Peyer's patch (tissue), 4 donors: ENCODE results near the gene RELB.

Experiments
- POLR2A ChIP-seq, 2 donors: fragments of 450-650 bp; IDR thresholded peaks; one replicate each; pipeline ENCODE4 v1.5.1; 2017; ENCODE audit warnings: antibody characterized with exemption in 2 of 2, mild to moderate bottlenecking in 2 of 2, moderate library complexity in 2 of 2
- TF ChIP-seq, protein P1 (sequence below), 6 experiments: fragments of 450-650 bp in 4 of 6; fragments of 200-600 bp in 2 of 6; sonication (generic) in 1 of 6; IDR thresholded peaks; one replicate each; pipeline ENCODE4 v1.5.1; 2017 to 2019; ENCODE audit warnings: antibody characterized with exemption in 6 of 6, mild to moderate bottlenecking in 3 of 6, moderate library complexity in 1 of 6

DNA sequence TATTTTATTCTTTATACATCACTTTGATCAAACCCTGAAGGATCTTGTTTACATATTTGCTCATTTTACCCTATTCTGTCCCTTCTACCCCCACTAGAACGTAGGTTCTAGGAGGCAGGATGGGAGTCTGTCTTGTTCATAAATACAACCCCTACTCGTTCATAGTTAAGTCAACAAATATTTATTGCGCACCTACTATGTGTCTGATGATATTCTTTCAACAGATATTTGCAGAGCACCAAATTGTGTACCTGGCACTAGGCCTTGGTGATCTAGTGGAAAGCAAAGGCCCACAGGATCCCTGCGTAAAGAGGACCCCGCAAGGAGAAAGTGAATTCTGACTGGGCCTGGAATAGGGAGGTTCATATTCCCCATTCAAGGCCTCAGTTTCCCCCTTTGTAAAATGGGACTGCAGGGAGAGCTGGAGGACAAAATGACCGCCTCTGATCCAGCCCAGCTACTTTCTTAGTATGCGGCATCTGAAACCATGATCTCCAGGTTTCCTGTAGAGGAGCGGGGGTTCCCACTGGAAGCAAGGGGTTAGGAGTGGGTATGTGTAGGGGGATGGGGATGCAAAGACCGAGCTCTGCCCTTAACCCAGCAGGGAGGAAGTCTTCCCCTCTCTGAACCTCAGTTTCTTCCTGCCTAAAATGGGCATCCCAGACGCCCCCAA, 77.3 kb downstream of the RELB start:
- TF ChIP-seq, protein P1, sequence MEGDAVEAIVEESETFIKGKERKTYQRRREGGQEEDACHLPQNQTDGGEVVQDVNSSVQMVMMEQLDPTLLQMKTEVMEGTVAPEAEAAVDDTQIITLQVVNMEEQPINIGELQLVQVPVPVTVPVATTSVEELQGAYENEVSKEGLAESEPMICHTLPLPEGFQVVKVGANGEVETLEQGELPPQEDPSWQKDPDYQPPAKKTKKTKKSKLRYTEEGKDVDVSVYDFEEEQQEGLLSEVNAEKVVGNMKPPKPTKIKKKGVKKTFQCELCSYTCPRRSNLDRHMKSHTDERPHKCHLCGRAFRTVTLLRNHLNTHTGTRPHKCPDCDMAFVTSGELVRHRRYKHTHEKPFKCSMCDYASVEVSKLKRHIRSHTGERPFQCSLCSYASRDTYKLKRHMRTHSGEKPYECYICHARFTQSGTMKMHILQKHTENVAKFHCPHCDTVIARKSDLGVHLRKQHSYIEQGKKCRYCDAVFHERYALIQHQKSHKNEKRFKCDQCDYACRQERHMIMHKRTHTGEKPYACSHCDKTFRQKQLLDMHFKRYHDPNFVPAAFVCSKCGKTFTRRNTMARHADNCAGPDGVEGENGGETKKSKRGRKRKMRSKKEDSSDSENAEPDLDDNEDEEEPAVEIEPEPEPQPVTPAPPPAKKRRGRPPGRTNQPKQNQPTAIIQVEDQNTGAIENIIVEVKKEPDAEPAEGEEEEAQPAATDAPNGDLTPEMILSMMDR (IDR thresholded peaks at IDR 0.05): no peak
- TF ChIP-seq POLR2A (IDR thresholded peaks at IDR 0.05): no peak
